ENCODE results near the gene ATP2B1.

The ATP2B1 gene

DNA sequence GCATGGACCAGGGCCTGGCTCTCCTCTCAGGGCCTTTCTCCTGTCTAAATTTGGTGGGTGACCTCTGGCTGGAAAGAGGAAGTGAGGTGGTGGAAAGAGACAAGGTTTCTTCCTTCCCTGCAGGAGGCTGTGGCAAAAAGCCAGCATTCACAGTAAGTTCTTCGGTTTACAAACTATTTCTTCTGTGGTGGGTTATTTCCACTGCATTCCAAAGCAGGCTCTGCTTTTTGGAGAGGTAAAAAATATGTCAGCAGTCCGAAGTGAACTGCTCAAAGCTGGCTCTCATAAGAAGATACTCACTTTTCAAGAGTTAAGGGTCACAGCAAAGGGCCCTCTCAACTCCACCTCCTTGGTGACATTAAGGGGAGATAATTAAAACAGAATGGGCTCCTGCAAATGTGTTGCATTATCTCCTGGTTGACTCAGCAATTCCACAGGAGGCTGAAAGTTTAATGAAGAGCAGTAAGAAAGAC lies 133.9 kb downstream of the ATP2B1 start:
- Histone ChIP-seq H3K4me2 (ENCODE audit: low read length) (no peak overlapping the region), H3K4me1 (ENCODE audit: insufficient read depth, low read length, severe bottlenecking) (peaks cover 3% of the 10 kb centered on the region), H3K9ac (ENCODE audit: low read length) (no peak overlapping the region), H3K79me2 (ENCODE audit: insufficient read depth, low read length) (no peaks in the 10 kb centered on the region), H3K9me2 (ENCODE audit: low read depth, low read length) (no peaks in the 10 kb centered on the region), H3K9me3 (ENCODE audit: low read length) (no peaks in the 10 kb centered on the region), H3K4me3 (ENCODE audit: low read depth, low read length, poor library complexity, severe bottlenecking) (no peak overlapping the region), H2AFZ (ENCODE audit: low read length) (no peak overlapping the region), H4K20me1 (ENCODE audit: insufficient read depth, low read length) (no peaks in the 10 kb centered on the region), H3K27me3 (ENCODE audit: insufficient read depth, low read length) (no peaks in the 10 kb centered on the region), H3F3A (ENCODE audit: insufficient read depth, low read length) (no peaks in the 10 kb centered on the region), H3K27ac (ENCODE audit: low read depth, low read length, poor library complexity, severe bottlenecking) (no peak overlapping the region), H3K36me3 (ENCODE audit: insufficient read depth, low read length) (no peaks in the 10 kb centered on the region)
- TF ChIP-seq EZH2 (IDR thresholded peaks at IDR 0.05; ENCODE audit: borderline replicate concordance, low read length), result no peak
- TF ChIP-seq, protein P1, sequence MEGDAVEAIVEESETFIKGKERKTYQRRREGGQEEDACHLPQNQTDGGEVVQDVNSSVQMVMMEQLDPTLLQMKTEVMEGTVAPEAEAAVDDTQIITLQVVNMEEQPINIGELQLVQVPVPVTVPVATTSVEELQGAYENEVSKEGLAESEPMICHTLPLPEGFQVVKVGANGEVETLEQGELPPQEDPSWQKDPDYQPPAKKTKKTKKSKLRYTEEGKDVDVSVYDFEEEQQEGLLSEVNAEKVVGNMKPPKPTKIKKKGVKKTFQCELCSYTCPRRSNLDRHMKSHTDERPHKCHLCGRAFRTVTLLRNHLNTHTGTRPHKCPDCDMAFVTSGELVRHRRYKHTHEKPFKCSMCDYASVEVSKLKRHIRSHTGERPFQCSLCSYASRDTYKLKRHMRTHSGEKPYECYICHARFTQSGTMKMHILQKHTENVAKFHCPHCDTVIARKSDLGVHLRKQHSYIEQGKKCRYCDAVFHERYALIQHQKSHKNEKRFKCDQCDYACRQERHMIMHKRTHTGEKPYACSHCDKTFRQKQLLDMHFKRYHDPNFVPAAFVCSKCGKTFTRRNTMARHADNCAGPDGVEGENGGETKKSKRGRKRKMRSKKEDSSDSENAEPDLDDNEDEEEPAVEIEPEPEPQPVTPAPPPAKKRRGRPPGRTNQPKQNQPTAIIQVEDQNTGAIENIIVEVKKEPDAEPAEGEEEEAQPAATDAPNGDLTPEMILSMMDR (IDR thresholded peaks at IDR 0.05; ENCODE audit: low read length), result no peak

DNA sequence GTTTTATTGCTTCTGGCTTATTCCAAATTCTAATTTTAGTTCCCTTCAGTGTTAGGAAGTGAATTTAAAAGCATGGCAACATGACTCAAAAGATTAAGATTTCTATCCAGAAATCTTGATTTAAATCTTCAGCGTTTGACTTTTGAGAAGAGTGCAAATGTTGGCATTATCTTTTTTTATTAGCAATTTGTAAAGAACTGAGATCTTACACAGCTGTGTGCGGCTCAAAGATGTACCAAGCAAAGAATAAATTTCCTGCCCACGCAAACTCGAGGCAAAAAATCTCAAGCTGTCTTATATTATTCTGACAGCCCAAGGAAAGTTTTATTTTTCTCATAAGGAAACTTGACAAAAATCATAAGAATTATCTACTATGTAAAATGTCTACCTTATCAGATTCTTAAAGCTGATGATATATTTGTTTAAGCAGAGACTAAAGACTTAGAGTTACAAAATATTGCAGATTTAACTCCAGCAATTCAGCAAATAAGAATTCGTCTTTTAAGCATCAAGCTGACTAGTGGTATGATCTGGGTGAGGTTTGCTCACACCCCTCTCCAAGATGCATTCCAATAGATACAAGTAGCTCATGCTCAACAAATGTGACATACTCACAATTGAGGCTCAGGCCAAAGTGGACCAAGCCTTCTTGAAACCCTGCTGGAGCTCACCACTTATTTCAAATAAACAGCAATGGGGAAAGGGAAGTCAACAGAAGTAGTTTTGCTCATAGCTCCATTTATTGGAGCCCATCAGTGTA lies 135.4 kb downstream of the ATP2B1 start:
- Histone ChIP-seq H3K9ac (ENCODE audit: low read length) (no peak overlapping the region), H3K36me3 (ENCODE audit: insufficient read depth, low read length) (no peaks in the 10 kb centered on the region), H2AFZ (ENCODE audit: low read length) (no peak overlapping the region), H3K9me3 (ENCODE audit: low read length) (no peaks in the 10 kb centered on the region), H4K20me1 (ENCODE audit: insufficient read depth, low read length) (no peaks in the 10 kb centered on the region), H3K79me2 (ENCODE audit: insufficient read depth, low read length) (no peaks in the 10 kb centered on the region), H3K4me3 (ENCODE audit: low read depth, low read length, poor library complexity, severe bottlenecking) (no peak overlapping the region), H3K4me2 (ENCODE audit: low read length) (no peak overlapping the region), H3F3A (ENCODE audit: insufficient read depth, low read length) (no peaks in the 10 kb centered on the region), H3K9me2 (ENCODE audit: low read depth, low read length) (no peaks in the 10 kb centered on the region), H3K4me1 (ENCODE audit: insufficient read depth, low read length, severe bottlenecking) (peaks cover 3% of the 10 kb centered on the region), H3K27me3 (ENCODE audit: insufficient read depth, low read length) (no peaks in the 10 kb centered on the region), H3K27ac (ENCODE audit: low read depth, low read length, poor library complexity, severe bottlenecking) (no peak overlapping the region)
- no peak for TF ChIP-seq EZH2 (IDR thresholded peaks at IDR 0.05; ENCODE audit: borderline replicate concordance, low read length)
- TF ChIP-seq, protein P1 (IDR thresholded peaks at IDR 0.05; ENCODE audit: low read length), result no peak

DNA sequence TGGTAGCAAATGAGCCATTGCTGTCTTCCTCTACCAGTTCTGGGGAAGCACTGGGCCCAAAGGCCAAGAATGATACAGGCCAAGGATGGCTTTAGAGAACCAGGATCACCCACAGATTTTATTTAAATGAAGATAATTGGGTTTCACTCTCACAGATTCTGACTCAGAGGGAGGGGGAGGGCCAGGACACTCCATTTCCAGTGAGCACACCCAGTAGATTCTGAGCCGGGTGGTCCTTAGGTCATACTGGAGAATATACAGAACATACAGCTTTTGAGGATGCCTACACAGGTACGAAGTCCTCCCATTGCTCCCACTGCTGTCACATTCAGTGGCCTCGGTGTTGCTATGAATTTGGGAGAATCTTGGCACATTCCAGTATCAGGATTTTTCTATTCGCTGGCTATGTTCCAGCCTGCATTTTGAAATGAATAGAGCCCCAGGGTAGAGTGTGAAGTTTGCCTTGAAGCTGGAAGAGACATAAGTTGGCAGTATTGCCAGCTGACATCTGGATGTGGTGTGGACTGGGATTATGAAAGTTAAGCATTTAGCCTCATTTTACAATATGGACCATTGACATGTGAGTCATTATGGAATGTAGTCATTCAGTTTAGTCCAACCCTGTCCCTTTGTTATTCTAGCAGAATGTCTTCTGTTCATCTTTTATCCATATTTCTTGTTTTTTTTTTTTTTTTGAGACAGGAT lies 137.0 kb downstream of the ATP2B1 start:
- H3K79me2 ChIP-seq (ENCODE audit: insufficient read depth, low read length), result no peaks in the 10 kb centered on the region
- H3K36me3 ChIP-seq (ENCODE audit: insufficient read depth, low read length), result no peaks in the 10 kb centered on the region
- H3F3A ChIP-seq (ENCODE audit: insufficient read depth, low read length), result no peaks in the 10 kb centered on the region
- H3K9me3 ChIP-seq (ENCODE audit: low read length), result no peaks in the 10 kb centered on the region
- TF ChIP-seq EZH2 (IDR thresholded peaks at IDR 0.05; ENCODE audit: borderline replicate concordance, low read length), result no peak
- TF ChIP-seq, protein P1 (IDR thresholded peaks at IDR 0.05; ENCODE audit: low read length), result no peak
- H2AFZ ChIP-seq (ENCODE audit: low read length), result no peak overlapping the region
- H3K4me2 ChIP-seq (ENCODE audit: low read length), result no peak overlapping the region
- peaks cover 3% of the 10 kb centered on the region for H3K4me1 ChIP-seq (ENCODE audit: insufficient read depth, low read length, severe bottlenecking)
- no peaks in the 10 kb centered on the region for H4K20me1 ChIP-seq (ENCODE audit: insufficient read depth, low read length)
- no peak overlapping the region for H3K27ac ChIP-seq (ENCODE audit: low read depth, low read length, poor library complexity, severe bottlenecking)
- no peak overlapping the region for H3K9ac ChIP-seq (ENCODE audit: low read length)
- no peak overlapping the region for H3K4me3 ChIP-seq (ENCODE audit: low read depth, low read length, poor library complexity, severe bottlenecking)
- H3K9me2 ChIP-seq (ENCODE audit: low read depth, low read length), result no peaks in the 10 kb centered on the region
- H3K27me3 ChIP-seq (ENCODE audit: insufficient read depth, low read length), result no peaks in the 10 kb centered on the region

All from OCI-LY1 (cell line).